Globus pallidus (tissue), 1 donor: Measurements from ENCODE around the gene TMC3.
A peak's percentile ranks its signal among the peaks of the same experiment; 100 is the strongest.
"Not testable (repeated sequence)": the region's sequence is repeated elsewhere in the genome, so short reads cannot be mapped to it uniquely, and the experiment has no call there.

Experiments used
- DNase-seq: peaks from one replicate; pipeline ENCODE4 v3.0.0-alpha.2; 2015; ENCODE audit warnings: low spot score

The TMC3 gene

GRCh38 chr15:81373775-81374395 is at the start of gene TMC3:
TMC3 (minus strand) TSS chr15:81374213; CDS start chr15:81374077, 136 bp downstream.
- peak; percentile 35 for DNase-seq

DNA sequence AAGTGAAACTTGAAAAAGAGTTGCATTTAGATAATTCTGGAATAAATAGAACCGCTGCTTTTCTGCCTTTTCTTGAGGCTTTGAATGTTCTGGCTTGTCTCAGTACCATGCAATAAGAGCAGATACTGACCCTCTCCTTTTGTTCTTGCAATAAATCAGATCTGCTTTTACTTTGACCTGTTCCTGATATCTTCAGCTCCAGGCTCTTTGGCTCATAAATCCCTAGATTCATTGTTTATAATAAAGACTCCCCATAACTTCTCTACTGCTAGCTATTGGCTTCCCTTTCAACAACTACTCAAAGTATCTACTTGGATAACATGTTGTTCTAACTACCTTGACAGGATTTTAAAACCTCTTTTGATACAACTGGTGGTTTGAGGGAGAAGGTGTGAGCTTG is 47.4 kb upstream of the TMC3 start:
- no peak for DNase-seq

- DNase-seq: no peak
Measured at GRCh38 chr15:81419332-81419943, 45.4 kb upstream of the TMC3 start.

DNA sequence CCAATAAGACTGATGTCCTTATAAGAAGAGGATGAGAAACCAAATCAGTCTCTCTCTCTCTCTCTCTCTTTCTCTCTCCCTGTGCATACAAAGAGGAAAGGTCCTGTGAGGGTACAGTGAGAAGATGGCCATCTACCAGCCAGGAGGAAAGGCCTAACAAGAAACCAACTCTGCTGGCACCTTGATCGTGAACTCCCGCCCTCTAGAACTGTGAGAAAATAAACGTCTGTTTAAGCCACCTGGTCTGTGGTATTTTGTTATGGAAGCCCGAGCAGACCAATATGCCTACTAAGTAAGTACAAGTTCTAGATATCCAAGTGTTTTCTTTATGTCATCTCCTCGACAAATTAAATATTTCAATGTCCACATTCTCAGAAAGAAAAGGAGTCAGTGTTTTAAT is 44.9 kb upstream of the TMC3 start:
- no peak for DNase-seq

- no peak for DNase-seq
Measured at GRCh38 chr15:81418444-81418843, 44.4 kb upstream of the TMC3 start.

DNA sequence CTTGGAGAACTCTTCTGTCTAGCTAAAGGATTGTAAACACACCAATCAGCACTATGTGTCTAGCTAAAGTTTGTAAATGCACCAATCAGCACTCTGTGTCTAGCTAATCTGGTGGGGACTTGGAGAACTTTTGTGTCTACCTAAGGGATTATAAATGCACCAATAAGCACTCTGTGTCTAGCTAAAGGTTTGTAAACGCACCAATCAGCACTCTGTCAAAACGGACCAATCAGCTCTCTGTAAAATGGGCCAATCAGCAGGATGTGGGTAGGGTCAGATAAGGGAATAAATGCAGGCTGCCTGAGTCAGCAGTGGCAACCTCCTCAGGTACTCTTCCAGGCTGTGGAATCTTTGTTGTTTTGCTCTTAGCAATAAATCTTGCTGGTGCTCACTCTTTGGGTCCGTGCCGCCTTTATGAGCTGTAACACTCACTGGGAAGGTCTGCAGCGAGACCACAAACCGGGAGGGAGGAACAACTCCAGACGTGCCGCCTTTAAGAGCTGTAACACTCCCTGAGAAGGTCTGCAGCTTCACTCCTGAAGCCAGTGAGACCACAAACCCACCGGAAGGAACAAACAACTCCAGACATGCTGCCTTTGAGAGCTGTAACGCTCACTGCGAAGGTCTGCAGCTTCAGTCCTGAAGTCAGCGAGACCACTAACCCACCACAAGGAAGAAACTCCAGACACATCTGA is 40.4 kb upstream of the TMC3 start:
- not testable (repeated sequence) for DNase-seq

DNA sequence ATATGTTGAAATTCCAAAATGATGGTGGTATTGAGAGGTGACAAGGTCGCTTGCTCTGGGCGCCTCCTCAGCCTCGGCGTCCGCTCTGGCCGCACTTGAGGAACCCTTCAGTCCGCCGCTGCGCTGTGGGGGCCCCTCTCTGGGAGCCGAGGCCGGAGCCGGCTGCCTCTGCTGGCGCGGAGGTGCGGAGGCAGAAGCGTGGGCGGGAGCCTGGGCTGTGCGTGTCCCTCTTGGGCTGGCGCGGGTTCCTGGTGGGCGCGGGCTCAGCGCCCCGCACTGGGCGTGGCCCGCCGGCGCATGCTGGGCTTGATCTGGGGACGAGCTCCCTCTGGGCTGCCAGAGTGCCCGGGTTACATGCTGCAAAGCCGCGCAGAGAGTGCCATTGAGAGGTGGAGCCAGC is 39.8 kb upstream of the TMC3 start:
- no peak for DNase-seq

- DNase-seq: no peak
Measured at GRCh38 chr15:81411969-81412633, 38.1 kb upstream of the TMC3 start.

- DNase-seq: no peak
Measured at GRCh38 chr15:81411051-81411450, 37.0 kb upstream of the TMC3 start.

GRCh38 chr15:81410318-81410753 is 36.3 kb upstream of the TMC3 start:
- DNase-seq: peak; percentile 68

DNA sequence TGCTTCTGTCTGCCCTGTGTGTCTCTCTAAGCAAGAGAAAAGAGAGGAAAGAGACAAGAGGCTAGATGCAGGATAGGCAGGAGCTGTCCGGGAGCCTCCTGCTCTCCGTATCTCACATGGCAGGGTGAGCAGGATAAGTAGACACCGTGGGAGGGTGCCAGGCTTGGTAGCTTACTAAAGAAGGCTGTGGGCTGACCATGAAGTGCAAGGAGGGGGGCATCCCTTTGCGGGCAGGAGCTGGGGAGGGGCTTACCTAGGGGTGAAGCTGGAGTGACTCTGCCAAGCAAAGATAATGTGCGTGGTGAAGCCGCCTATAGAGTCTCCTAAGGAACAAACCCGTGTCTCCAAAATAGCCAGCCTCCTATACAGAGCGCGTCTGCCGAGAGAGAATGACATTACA is 33.7 kb upstream of the TMC3 start:
- no peak for DNase-seq

DNA sequence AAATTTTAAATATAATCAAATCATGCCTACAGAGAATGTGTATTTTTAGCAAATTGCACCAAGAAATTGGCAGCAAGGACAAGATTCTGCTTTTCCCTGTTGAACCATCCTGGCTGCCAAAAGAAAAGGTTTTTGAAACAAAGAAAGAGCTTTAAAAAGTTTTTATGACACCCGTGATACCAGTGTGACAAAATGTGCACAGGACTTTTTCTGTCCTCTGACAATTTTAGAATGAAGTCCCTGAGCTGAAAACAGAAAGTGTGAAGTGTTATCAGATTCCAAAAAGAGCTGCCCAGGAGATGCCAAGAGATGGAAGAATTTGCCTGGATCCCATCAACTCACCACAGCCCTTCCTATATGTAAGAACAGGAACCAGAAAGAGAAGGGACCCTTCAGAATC is 33.2 kb upstream of the TMC3 start:
- DNase-seq: no peak

DNA sequence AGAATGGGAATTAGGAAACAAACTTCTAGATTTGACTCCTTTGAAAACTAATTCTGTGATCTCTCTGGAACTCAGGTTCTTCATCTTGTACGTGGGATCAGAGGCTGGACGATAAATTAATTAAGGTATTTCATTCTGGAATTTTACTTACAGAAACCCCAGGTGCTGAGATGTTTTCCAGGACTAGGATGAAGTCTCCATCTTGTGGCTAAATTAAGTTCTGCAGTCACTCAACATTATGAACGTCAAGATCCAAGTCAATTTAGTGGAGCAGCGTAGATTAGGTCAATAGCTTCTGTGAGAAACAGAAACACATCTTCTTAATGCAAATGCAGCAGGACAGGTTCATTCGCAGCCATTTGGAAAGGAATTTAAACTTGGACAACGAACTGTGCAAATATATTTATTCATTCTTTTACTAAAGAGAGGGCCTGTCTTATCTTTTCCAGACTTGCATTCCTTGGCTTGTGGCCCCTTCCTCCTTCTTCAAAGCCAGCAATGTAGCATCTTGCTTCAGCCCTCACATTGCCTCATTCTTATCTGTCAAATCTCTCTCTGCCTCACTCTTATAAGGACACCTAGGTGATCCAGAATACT is 26.7 kb upstream of the TMC3 start:
- peak; percentile 13 for DNase-seq

DNA sequence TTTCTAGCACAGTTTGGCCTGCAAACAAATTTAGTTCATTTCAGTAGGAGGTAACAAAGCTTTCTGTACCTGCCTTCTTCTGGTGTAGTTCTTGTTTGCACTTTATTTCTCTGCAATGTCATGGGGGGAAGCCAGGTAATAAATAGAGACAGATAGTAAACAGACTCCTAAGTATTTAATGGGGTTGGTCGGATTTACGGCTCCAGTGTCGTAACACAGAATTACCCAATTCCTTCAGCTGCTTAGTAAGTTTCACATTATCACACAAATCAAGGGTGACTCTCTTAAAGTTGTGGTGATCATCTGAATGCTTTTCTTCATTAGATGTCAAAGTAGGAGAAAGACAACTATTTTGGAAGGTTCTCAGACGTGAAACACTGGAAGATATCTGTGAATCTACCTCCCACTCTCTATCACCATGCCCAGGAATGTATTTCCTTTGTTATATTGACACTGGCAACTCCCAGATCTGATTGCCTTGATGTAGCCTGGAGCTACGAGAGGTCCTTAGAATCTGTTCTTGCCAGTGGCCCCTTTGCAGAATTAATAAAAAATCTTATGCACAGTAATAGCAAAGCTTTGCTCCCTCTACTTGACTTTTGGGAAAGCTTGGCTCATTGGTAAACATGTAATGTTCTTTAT is 25.0 kb upstream of the TMC3 start:
- DNase-seq: no peak

DNA sequence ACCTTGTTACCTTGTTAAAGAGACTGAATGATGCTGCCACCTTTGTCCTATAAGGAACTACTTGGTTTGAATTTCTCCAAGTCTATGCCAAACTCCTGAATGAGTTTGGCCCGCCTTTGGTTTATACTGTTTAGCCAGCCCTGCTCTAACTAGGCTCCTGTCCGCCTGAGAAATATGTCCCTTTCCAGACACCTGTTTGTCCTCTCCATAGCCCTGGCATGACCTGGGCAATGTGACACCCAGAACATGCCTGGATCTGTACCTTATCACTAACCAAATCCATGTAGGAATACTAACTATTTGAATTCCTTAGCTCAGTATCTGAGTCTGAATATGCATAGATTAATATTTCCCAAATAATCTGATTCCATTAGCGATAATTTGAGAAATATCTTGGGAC is 24.4 kb upstream of the TMC3 start:
- no peak for DNase-seq

- DNase-seq: no peak
Measured at GRCh38 chr15:81394603-81395002, 20.6 kb upstream of the TMC3 start.

DNA sequence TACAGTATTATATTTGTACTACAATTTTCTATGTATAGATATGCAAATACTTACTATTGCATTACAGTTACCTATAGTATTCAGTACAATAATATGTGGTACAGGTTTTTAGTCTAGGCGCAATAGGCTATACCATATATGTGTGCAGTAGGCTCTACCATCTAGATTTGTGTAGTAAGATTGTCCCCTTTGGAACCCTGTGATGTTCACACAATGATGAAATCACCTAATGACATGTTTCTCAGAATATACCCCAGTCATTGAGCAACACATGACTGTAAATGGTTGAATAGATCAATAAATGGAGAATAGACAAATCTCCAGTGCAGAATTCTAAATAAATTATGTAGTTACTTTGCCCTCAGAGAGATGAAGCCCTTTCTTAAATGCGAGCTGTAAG is 17.6 kb upstream of the TMC3 start:
- no peak for DNase-seq

GRCh38 chr15:81388436-81388770 is 14.4 kb upstream of the TMC3 start:
- DNase-seq: no peak

DNA sequence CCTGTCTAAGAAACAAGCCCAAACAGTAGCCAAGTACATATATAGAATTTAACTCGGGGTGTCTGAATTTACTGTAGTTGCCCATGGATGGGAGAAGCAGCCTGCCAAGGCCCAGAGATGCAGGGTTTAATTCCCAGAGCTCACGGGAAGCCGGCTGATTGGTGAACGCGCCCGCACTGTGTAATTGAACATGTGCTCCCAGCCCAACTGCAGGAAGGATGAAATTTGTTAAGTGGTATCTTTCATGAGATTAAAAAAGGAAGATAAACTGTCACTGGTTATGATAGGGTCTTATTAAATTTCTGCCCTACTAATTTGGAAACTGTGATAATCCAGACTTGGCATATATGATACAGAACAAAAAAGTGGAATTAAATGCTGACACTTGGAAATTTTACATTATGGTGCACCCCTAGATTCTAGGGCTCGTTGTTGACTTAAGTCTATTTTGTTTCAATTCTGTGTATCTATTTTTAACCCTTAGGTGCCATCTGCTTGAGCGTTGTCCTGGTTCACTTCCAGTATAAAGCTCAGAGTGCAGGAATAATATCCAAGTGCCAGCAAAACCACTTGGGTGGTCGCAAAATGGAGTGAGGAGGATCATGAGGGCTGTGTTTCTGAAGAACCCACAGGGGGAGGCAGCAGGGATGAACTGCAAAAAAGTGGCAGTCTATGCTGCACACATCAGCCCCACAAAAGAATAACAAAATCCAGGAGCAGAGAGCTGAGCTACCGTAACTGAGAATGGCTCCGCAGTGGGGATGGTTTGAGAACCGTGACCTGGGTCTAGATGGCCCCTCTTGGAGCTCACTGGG is 13.8 kb upstream of the TMC3 start:
- DNase-seq: no peak

DNA sequence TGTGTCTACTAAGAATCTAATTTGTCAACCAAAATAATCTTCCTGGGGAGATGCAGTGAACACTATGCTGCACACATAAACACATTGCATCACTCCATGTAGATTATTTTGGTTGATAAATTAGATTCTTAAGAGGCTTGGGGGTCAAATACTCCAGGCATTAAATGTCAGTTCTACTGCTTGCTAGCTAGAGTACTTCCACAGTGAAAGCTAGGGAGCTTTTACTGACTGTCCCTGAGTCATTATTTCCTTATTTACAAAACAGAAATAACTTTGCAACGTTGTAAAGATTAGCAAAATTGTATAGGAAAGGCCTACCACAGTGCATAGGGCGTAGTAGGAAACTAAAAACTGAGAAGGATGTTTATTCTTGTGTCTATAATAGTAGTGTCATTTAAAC is 12.9 kb upstream of the TMC3 start:
- DNase-seq: no peak

GRCh38 chr15:81385721-81386076 is 11.7 kb upstream of the TMC3 start:
- no peak for DNase-seq
